Mesothelial cell of epicardium (in vitro differentiated cells): Measurements from ENCODE around the gene CLEC9A. TPM values are rescaled to one million over a fixed set of nuclear protein-coding genes. Genes with fewer than 3 reads are reported as not detected.
"Not testable (repeated sequence)": the region's sequence is repeated elsewhere in the genome, so short reads cannot be mapped to it uniquely, and the experiment has no call there.

Experiments
- DNase-seq, 2 experiments: peaks; one replicate each; pipeline ENCODE4 v3.0.0; 2021; ENCODE audit warnings: low spot score in 2 of 2; ENCODE audit not compliant: unreplicated experiment in 2 of 2
- H3K27ac Mint-ChIP-seq: 2 replicates; pipeline ENCODE4 v1.8.0; 2021; ENCODE audit warnings: mixed read lengths
- H3K27me3 Mint-ChIP-seq: 2 replicates; pipeline ENCODE4 v1.8.0; 2021; ENCODE audit warnings: low read depth, mixed read lengths
- H3K36me3 Mint-ChIP-seq: 2 replicates; pipeline ENCODE4 v1.8.0; 2021; ENCODE audit warnings: mixed read lengths
- H3K4me1 Mint-ChIP-seq: 2 replicates; pipeline ENCODE4 v1.8.0; 2021; ENCODE audit warnings: mixed read lengths
- H3K4me3 Mint-ChIP-seq: 2 replicates; pipeline ENCODE4 v1.8.0; 2021; ENCODE audit warnings: mild to moderate bottlenecking, moderate library complexity, mixed read lengths
- H3K9me3 Mint-ChIP-seq: 2 replicates; pipeline ENCODE4 v1.8.0; 2021; ENCODE audit warnings: mixed read lengths
- total RNA-seq: library from RNA; stranded (reverse); gene quantifications from 3 replicates; pipeline ENCODE4 v1.2.1, GENCODE V29; 2021
- TF ChIP-seq, protein P1 (sequence below): fragments of 200-600 bp; sonication (generic); IDR thresholded peaks from one replicate; pipeline ENCODE4 v1.5.0; 2021; ENCODE audit warnings: antibody characterized with exemption; ENCODE audit not compliant: unreplicated experiment

CLEC9A gene
- total RNA-seq, 1 donor from 2014 or later: not detected

DNA sequence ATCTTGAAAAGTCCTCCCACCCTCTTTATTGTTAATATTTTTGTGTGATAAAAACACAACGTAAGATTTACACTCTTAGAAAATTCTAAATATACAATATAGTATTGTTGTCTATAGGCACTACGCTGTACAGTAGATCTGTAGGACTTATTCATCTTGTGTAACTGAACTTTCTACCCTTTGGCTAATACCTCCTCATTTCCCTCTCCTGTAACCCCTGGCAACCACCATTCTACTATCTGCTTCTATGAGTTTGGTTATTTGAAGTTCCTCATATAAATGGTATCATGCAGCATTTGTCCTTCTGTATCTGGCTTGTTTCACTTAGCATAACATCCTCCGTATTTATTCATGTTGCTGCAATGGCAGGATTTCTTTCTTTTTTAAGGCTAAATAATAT, 5.2 kb upstream of the CLEC9A start:
- no peaks in the 10 kb centered on the region for H3K36me3 Mint-ChIP-seq
- H3K4me1 Mint-ChIP-seq: no peaks in the 10 kb centered on the region
- DNase-seq: no peak
- H3K9me3 Mint-ChIP-seq: no peaks in the 10 kb centered on the region
- TF ChIP-seq, protein P1, sequence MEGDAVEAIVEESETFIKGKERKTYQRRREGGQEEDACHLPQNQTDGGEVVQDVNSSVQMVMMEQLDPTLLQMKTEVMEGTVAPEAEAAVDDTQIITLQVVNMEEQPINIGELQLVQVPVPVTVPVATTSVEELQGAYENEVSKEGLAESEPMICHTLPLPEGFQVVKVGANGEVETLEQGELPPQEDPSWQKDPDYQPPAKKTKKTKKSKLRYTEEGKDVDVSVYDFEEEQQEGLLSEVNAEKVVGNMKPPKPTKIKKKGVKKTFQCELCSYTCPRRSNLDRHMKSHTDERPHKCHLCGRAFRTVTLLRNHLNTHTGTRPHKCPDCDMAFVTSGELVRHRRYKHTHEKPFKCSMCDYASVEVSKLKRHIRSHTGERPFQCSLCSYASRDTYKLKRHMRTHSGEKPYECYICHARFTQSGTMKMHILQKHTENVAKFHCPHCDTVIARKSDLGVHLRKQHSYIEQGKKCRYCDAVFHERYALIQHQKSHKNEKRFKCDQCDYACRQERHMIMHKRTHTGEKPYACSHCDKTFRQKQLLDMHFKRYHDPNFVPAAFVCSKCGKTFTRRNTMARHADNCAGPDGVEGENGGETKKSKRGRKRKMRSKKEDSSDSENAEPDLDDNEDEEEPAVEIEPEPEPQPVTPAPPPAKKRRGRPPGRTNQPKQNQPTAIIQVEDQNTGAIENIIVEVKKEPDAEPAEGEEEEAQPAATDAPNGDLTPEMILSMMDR: no peak
- H3K27me3 Mint-ChIP-seq: no peaks in the 10 kb centered on the region
- no peak overlapping the region for H3K4me3 Mint-ChIP-seq
- no peak overlapping the region for H3K27ac Mint-ChIP-seq

DNA sequence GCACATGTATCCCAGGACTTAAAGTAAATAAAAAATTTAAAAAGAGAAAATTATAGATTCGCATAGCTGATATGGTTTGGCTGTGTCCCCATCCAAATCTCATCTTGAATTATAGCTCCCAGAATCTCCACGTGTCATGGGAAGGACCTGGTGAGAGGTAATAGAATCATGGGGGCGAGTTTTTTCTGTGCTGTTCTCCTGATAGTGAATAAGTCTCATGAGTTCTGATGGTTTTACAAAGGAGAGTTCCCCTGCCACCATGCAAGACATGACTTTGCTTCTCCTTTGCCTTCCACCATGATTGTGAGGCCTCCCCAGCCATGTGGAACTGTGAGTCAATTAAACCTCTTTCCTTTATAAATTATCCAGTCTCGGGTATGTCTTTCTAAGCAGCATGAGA, 3.8 kb upstream of the CLEC9A start:
- DNase-seq, H3K27me3 Mint-ChIP-seq, H3K36me3 Mint-ChIP-seq, H3K4me3 Mint-ChIP-seq, H3K4me1 Mint-ChIP-seq, H3K27ac Mint-ChIP-seq, H3K9me3 Mint-ChIP-seq: not testable (repeated sequence)

DNA sequence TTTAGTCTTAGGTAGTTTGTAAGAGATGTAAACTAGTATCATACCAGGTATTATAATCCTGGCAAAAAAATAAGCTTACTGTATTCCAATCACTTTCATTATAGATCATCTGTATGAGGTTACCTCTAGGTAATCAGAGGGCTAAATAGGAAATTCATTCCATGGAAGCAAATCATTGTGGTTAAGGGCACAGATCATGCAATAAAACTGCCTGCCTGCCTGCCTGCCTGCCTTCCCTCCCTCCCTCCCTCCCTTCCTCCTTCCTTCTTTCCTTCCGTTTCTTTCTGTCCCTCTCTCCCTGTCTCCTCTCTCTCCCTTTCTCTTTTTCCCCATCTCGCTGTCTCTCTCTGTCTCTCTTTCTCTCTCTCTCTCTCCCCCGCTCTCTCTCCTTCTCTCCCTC, 3.2 kb upstream of the CLEC9A start:
- H3K4me3 Mint-ChIP-seq: no peak overlapping the region
- TF ChIP-seq, protein P1: no peak
- H3K4me1 Mint-ChIP-seq: peaks cover 2% of the 10 kb centered on the region
- H3K27me3 Mint-ChIP-seq: no peaks in the 10 kb centered on the region
- H3K27ac Mint-ChIP-seq: no peak overlapping the region
- H3K9me3 Mint-ChIP-seq: no peaks in the 10 kb centered on the region
- no peaks in the 10 kb centered on the region for H3K36me3 Mint-ChIP-seq
- DNase-seq: no peak

DNA sequence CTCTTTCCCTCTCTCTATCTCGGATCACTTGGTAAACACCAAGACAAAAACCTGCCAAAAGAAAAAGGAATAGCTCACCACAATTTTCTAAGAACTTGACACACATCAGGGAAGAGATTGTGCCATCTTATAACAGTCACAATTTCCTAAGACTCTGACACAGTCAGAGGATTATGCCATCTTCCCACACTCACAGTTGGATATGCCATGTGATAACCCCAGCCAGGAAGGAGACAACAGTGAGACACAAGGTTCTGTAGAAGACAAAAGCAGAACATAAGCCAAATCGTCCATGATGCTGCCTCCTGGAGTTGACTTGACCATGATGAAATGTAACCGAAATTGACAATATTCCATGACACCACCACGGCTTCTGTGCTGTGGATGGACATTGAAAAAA, 2.8 kb upstream of the CLEC9A start:
- no peak for DNase-seq
- H3K27ac Mint-ChIP-seq: no peak overlapping the region
- H3K27me3 Mint-ChIP-seq: no peaks in the 10 kb centered on the region

DNA sequence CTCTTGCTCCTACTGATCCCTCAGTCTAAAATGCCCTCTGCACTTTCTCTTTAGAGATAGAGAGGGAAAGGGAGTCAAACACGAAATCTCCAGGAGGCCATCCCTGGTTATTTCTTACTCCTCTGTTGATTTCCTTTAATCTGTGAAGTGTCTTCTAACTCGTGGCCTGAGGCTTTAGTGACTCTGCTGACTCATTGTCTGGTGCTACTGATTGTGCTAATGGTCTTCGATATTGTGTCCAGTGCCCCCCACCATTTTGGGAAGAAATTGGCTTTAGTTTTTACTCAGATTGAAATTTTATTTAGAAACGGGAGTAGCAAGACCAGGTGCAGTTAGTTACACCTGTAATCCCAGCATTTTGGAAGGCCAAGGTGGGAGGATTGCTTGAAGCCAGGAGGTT, 839 bp downstream of the CLEC9A start:
- Mint-ChIP-seq H3K9me3 (no peaks in the 10 kb centered on the region), H3K4me3 (no peak overlapping the region), H3K36me3 (no peaks in the 10 kb centered on the region), H3K4me1 (peaks cover 2% of the 10 kb centered on the region), H3K27me3 (no peaks in the 10 kb centered on the region), H3K27ac (no peak overlapping the region)
- TF ChIP-seq, protein P1: no peak
- DNase-seq: no peak

More for the DNA sequence above, 2.8 kb upstream of the CLEC9A start:
- Mint-ChIP-seq H3K36me3 (no peaks in the 10 kb centered on the region), H3K9me3 (no peaks in the 10 kb centered on the region), H3K4me1 (peaks cover 2% of the 10 kb centered on the region), H3K4me3 (no peak overlapping the region)
- TF ChIP-seq, protein P1: no peak

DNA sequence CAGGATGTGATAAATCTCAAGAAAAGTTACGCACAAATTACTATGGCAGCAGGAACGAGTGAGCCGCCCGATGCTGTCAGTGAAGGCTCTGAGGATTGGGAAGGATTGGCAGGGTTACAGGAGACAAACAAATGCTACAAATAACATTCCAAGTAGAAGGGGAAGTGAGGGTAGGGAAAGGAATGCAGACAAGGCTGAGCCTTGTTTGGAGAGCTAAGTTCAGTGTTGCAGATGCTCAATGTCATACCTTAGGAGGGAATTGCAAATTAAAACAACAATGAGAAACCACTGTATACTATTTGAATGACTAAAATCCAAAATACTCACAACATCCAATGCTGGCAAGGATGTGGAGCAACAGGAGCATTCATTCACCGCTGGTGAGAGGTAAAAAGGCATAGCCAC, 1.3 kb downstream of the CLEC9A start:
- no peak for DNase-seq
- TF ChIP-seq, protein P1: no peak
- H3K36me3 Mint-ChIP-seq: no peaks in the 10 kb centered on the region
- H3K27me3 Mint-ChIP-seq: no peaks in the 10 kb centered on the region
- no peak overlapping the region for H3K4me3 Mint-ChIP-seq
- no peak overlapping the region for H3K27ac Mint-ChIP-seq
- no peaks in the 10 kb centered on the region for H3K9me3 Mint-ChIP-seq
- H3K4me1 Mint-ChIP-seq: peaks cover 2% of the 10 kb centered on the region
